Measurements from ENCODE around the gene SPTBN1. TPM values are rescaled to one million over a fixed set of nuclear protein-coding genes. Genes with fewer than 3 reads are reported as not detected.
A peak's percentile ranks its signal among the peaks of the same experiment; 100 is the strongest.

SPTBN1 gene
- total RNA-seq, 1 donor from 2014 or later, result 983 TPM

GRCh38 chr2:54572636-54573536 lies 116.8 kb downstream of the SPTBN1 start:
- Mint-ChIP-seq H3K27ac (ENCODE audit: unreplicated experiment) (peak overlapping the region; percentile 74), H3K4me1 (ENCODE audit: unreplicated experiment) (peaks cover 89% of the 10 kb centered on the region), H3K27me3 (ENCODE audit: unreplicated experiment) (peaks cover 22% of the 10 kb centered on the region), H3K9me3 (ENCODE audit: unreplicated experiment) (no peaks in the 10 kb centered on the region), H3K36me3 (ENCODE audit: low read depth, unreplicated experiment) (peaks cover 38% of the 10 kb centered on the region), H3K4me3 (ENCODE audit: unreplicated experiment) (peak overlapping the region; percentile 66)
- DNase-seq (ENCODE audit: low spot score), result no peak
- TF ChIP-seq CTCF (IDR thresholded peaks at IDR 0.05; ENCODE audit: unreplicated experiment), result no peak

DNA sequence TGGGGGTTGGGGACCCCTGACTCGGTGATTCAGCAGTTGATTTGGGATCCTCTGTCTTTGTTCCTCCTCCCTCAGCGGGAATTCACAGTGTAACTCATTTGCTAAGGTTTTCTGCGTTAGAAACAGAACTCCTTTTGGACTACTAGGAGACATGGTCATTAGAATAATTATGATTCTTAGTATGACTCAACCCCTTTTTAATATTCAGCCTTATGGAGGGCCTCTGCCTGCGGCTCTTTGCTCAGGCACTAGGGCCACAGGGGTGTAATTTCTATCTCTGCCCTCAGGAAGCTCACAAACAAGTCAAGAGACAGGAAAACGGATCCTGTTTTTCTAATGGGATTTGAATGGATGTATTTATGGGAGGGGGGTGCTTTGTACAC lies 117.4 kb downstream of the SPTBN1 start:
- peaks cover 22% of the 10 kb centered on the region for H3K27me3 Mint-ChIP-seq (ENCODE audit: unreplicated experiment)
- no peak for DNase-seq (ENCODE audit: low spot score)
- H3K4me3 Mint-ChIP-seq (ENCODE audit: unreplicated experiment), result no peak overlapping the region
- H3K27ac Mint-ChIP-seq (ENCODE audit: unreplicated experiment), result peak overlapping the region; percentile 74
- no peak for TF ChIP-seq CTCF (IDR thresholded peaks at IDR 0.05; ENCODE audit: unreplicated experiment)
- H3K4me1 Mint-ChIP-seq (ENCODE audit: unreplicated experiment), result peaks cover 93% of the 10 kb centered on the region
- no peaks in the 10 kb centered on the region for H3K9me3 Mint-ChIP-seq (ENCODE audit: unreplicated experiment)
- H3K36me3 Mint-ChIP-seq (ENCODE audit: low read depth, unreplicated experiment), result peaks cover 38% of the 10 kb centered on the region

- no peak for TF ChIP-seq CTCF (IDR thresholded peaks at IDR 0.05; ENCODE audit: unreplicated experiment)
- peaks cover 93% of the 10 kb centered on the region for H3K4me1 Mint-ChIP-seq (ENCODE audit: unreplicated experiment)
- peaks cover 22% of the 10 kb centered on the region for H3K27me3 Mint-ChIP-seq (ENCODE audit: unreplicated experiment)
- H3K4me3 Mint-ChIP-seq (ENCODE audit: unreplicated experiment), result no peak overlapping the region
- H3K36me3 Mint-ChIP-seq (ENCODE audit: low read depth, unreplicated experiment), result peaks cover 34% of the 10 kb centered on the region
- H3K27ac Mint-ChIP-seq (ENCODE audit: unreplicated experiment), result no peak overlapping the region
- H3K9me3 Mint-ChIP-seq (ENCODE audit: unreplicated experiment), result no peaks in the 10 kb centered on the region
- no peak for DNase-seq (ENCODE audit: low spot score)
Measured at GRCh38 chr2:54574107-54574859, 118.2 kb downstream of the SPTBN1 start.

DNA sequence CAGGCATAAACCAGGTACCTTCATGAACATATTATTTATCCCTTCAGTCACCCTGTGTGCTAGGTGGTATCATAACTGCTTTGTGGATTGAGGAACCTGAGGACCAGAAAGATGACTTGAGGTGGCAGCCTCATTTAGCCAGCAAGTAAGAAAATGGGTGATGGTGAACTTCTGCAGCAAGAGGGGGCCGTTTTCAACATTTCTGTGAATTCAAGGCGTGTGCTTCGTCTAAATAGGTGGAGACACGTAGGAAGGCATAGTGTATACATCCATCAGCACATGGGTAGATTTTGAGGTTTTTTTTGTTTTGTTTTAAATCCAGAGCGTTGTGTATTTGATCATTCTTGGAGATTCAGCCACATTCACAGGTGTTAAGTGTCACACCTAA lies 118.7 kb downstream of the SPTBN1 start:
- Mint-ChIP-seq H3K27ac (ENCODE audit: unreplicated experiment) (no peak overlapping the region), H3K27me3 (ENCODE audit: unreplicated experiment) (peaks cover 24% of the 10 kb centered on the region), H3K36me3 (ENCODE audit: low read depth, unreplicated experiment) (peaks cover 34% of the 10 kb centered on the region), H3K4me3 (ENCODE audit: unreplicated experiment) (no peak overlapping the region), H3K4me1 (ENCODE audit: unreplicated experiment) (peaks cover 93% of the 10 kb centered on the region), H3K9me3 (ENCODE audit: unreplicated experiment) (no peaks in the 10 kb centered on the region)
- DNase-seq (ENCODE audit: low spot score), result no peak
- TF ChIP-seq CTCF (IDR thresholded peaks at IDR 0.05; ENCODE audit: unreplicated experiment), result no peak

All from endothelial cell (in vitro differentiated cells).